Erythroblast (primary cell): ENCODE measurements around the gene FAM43A.

Experiments
- GATA1 ChIP-seq: IDR thresholded peaks from 2 replicates; pipeline ENCODE4 v1.6.1; 2011; ENCODE audit warnings: low read depth, mild to moderate bottlenecking, control low read depth, low read length, moderate library complexity
- POLR2A ChIP-seq: IDR thresholded peaks from 2 replicates; pipeline ENCODE4 v1.6.1; 2011; ENCODE audit warnings: mild to moderate bottlenecking, low read length

GRCh38 chr3:194730365-194730764 is 44.7 kb downstream of the FAM43A start:
- TF ChIP-seq POLR2A, result no peak
- no peak for TF ChIP-seq GATA1
